Astrocyte (in vitro differentiated cells and primary cell): Measurements from ENCODE around the gene ZNF138. TPM values are rescaled to one million over a fixed set of nuclear protein-coding genes. Genes with fewer than 3 reads are reported as not detected.
"Not testable (repeated sequence)": the region's sequence is repeated elsewhere in the genome, so short reads cannot be mapped to it uniquely, and the experiment has no call there.

ENCODE experiments used
- DNase-seq: peaks from one replicate; pipeline ENCODE4 v3.0.0-alpha.2; 2010; ENCODE audit warnings: low read depth
- FAIRE-seq: peaks from 2 replicates; lab custom pipeline; 2011; peaks lifted over from hg19 to GRCh38; lab: Jason Lieb, UNC
- H2AFZ ChIP-seq: 2 replicates; pipeline ENCODE4 v1.6.0; 2012; ENCODE audit warnings: low read depth, low read length, inconsistent platforms
- H3K27ac ChIP-seq: 2 replicates; pipeline ENCODE4 v1.5.1; 2011; ENCODE audit warnings: low read depth, low read length, inconsistent platforms
- H3K27me3 ChIP-seq: 2 replicates; pipeline ENCODE4 v1.6.0; 2011; ENCODE audit warnings: low read length, inconsistent platforms; ENCODE audit not compliant: insufficient read depth
- H3K36me3 ChIP-seq: 2 replicates; pipeline ENCODE4 v1.5.1; 2011; ENCODE audit warnings: low read length, inconsistent platforms; ENCODE audit not compliant: insufficient read depth
- H3K4me1 ChIP-seq: 2 replicates; pipeline ENCODE4 v1.5.1; 2011; ENCODE audit warnings: low read length, inconsistent platforms; ENCODE audit not compliant: insufficient read depth
- H3K4me2 ChIP-seq: 2 replicates; pipeline ENCODE4 v1.6.0; 2012; ENCODE audit warnings: low read length, inconsistent platforms
- H3K4me3 ChIP-seq: 2 replicates; pipeline ENCODE4 v1.5.1; 2011; ENCODE audit warnings: low read depth, mild to moderate bottlenecking, low read length, inconsistent platforms; ENCODE audit not compliant: insufficient read depth
- H3K79me2 ChIP-seq: 2 replicates; pipeline ENCODE4 v1.6.0; 2012; ENCODE audit warnings: mild to moderate bottlenecking, low read length, inconsistent platforms; ENCODE audit not compliant: insufficient read depth
- H3K9ac ChIP-seq: 2 replicates; pipeline ENCODE4 v1.6.0; 2012; ENCODE audit warnings: mild to moderate bottlenecking, low read length, inconsistent platforms
- H3K9me3 ChIP-seq: 2 replicates; pipeline ENCODE4 v1.5.1; 2012; ENCODE audit warnings: low read depth, mild to moderate bottlenecking, low read length, inconsistent platforms; ENCODE audit not compliant: insufficient read depth
- H4K20me1 ChIP-seq: 2 replicates; pipeline ENCODE4 v1.6.0; 2012; ENCODE audit warnings: low read length, inconsistent platforms; ENCODE audit not compliant: insufficient read depth
- H3K27ac Mint-ChIP-seq: one replicate; pipeline ENCODE4 v1.8.0; 2021; ENCODE audit warnings: mild to moderate bottlenecking, mixed read lengths; ENCODE audit not compliant: unreplicated experiment
- H3K27me3 Mint-ChIP-seq: one replicate; pipeline ENCODE4 v1.8.0; 2021; ENCODE audit warnings: low read depth, mixed read lengths; ENCODE audit not compliant: unreplicated experiment
- H3K36me3 Mint-ChIP-seq: one replicate; pipeline ENCODE4 v1.8.0; 2021; ENCODE audit warnings: low read depth, mixed read lengths; ENCODE audit not compliant: unreplicated experiment
- H3K4me1 Mint-ChIP-seq: one replicate; pipeline ENCODE4 v1.8.0; 2021; ENCODE audit warnings: low read depth, mixed read lengths; ENCODE audit not compliant: unreplicated experiment
- H3K4me3 Mint-ChIP-seq: one replicate; pipeline ENCODE4 v1.8.0; 2021; ENCODE audit warnings: mild to moderate bottlenecking, moderate library complexity, mixed read lengths; ENCODE audit not compliant: unreplicated experiment
- H3K9me3 Mint-ChIP-seq: one replicate; pipeline ENCODE4 v1.8.0; 2021; ENCODE audit warnings: mild to moderate bottlenecking, mixed read lengths; ENCODE audit not compliant: unreplicated experiment
- EZH2 ChIP-seq: IDR thresholded peaks from 2 replicates; pipeline ENCODE4 v1.6.1; 2012; ENCODE audit warnings: mild to moderate bottlenecking, low read length, inconsistent platforms; ENCODE audit not compliant: insufficient read depth
- total RNA-seq: library from RNA; stranded (reverse); gene quantifications from 2 replicates; pipeline ENCODE4 v1.2.1, GENCODE V29; 2021
- TF ChIP-seq, protein P1 (sequence below): IDR thresholded peaks from 2 replicates; pipeline ENCODE4 v1.5.1; 2011; ENCODE audit warnings: low read depth, mild to moderate bottlenecking, inconsistent platforms, low read length, moderate library complexity; ENCODE audit not compliant: insufficient read depth

ZNF138 gene
- total RNA-seq, 1 donor from 2014 or later = 5.7 TPM

DNA sequence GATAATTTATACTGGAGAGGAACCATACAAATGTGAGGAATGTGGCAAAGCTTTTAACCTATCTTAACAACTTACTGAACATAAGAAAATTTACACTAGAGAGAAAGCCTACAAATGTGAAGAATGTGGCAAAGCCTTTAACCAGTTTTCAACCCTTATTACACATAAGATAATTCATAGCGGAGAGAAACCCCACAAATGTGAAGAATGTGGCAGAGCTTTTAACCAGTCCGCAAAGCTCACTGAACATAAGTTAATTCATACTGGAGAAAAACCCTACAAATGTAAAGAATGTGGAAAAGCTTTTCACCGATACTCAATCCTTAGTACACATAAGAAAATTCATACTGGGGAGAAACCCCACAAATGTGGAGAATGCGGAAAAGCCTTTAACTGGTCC is 37.9 kb downstream of the ZNF138 start:
- DNase-seq (no peak), FAIRE-seq (no peak)
- Histone ChIP-seq H3K4me2 (no peak overlapping the region), H3K4me3 (no peak overlapping the region), H3K9ac (no peak overlapping the region), H3K36me3 (peaks cover 7% of the 10 kb centered on the region), H3K27ac (no peak overlapping the region), H3K9me3 (no peaks in the 10 kb centered on the region), H3K27me3 (no peaks in the 10 kb centered on the region), H3K79me2 (no peaks in the 10 kb centered on the region), H3K4me1 (no peaks in the 10 kb centered on the region), H4K20me1 (no peaks in the 10 kb centered on the region), H2AFZ (no peak overlapping the region)
- Mint-ChIP-seq H3K27ac (peak overlapping the region; percentile 87), H3K36me3 (peaks cover 2% of the 10 kb centered on the region), H3K4me1 (peaks cover 22% of the 10 kb centered on the region), H3K9me3 (no peaks in the 10 kb centered on the region), H3K4me3 (no peak overlapping the region), H3K27me3 (no peaks in the 10 kb centered on the region)
- TF ChIP-seq, protein P1, sequence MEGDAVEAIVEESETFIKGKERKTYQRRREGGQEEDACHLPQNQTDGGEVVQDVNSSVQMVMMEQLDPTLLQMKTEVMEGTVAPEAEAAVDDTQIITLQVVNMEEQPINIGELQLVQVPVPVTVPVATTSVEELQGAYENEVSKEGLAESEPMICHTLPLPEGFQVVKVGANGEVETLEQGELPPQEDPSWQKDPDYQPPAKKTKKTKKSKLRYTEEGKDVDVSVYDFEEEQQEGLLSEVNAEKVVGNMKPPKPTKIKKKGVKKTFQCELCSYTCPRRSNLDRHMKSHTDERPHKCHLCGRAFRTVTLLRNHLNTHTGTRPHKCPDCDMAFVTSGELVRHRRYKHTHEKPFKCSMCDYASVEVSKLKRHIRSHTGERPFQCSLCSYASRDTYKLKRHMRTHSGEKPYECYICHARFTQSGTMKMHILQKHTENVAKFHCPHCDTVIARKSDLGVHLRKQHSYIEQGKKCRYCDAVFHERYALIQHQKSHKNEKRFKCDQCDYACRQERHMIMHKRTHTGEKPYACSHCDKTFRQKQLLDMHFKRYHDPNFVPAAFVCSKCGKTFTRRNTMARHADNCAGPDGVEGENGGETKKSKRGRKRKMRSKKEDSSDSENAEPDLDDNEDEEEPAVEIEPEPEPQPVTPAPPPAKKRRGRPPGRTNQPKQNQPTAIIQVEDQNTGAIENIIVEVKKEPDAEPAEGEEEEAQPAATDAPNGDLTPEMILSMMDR = no peak
- TF ChIP-seq EZH2 = no peak

DNA sequence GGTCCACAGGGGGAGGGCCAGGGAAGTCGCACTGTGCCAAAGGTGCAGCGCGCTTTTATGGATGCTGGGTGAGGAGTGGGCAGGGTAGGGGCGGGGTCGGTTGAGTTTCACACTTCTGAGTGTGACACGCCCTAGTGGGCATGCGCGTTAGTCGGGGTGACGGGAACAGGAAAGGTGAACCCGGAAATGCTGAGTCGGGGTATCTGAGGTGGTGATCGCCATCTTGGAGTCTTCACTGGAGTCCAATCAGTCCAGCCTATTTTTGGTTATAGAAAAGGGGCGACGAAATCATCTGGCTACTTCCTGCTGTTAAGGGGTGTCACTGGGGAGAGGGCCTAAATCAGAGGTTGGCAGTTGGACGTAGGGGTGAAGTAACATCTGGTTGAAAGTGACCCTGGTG is 40.8 kb downstream of the ZNF138 start:
- FAIRE-seq = no peak

DNA sequence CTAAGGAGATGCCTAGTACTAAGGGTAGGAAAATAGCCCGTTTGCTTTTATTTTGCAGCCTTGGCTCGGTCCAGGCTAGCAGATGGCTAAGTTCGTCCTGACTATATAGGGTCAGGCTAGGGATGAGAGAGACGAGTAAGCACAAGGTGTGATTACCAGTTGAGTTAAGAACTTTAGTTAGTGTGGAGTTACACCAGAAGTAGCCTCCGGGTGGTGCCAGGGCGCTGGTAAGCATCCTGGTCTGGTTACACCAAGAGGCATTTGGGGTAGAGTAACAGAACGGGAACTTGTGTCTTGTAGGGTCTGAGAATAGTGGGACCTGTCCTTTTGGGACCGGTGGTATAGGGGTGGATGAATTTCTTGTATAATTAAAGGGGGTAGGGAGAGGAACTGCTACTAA is 41.6 kb downstream of the ZNF138 start:
- H3K27ac ChIP-seq, H3K9me3 ChIP-seq, DNase-seq, H3K4me3 ChIP-seq, H4K20me1 ChIP-seq, H3K4me3 Mint-ChIP-seq, H2AFZ ChIP-seq, H3K4me1 ChIP-seq, H3K9me3 Mint-ChIP-seq, H3K9ac ChIP-seq, H3K4me2 ChIP-seq, H3K27ac Mint-ChIP-seq, H3K36me3 Mint-ChIP-seq, H3K79me2 ChIP-seq, H3K36me3 ChIP-seq, H3K27me3 ChIP-seq, H3K27me3 Mint-ChIP-seq, FAIRE-seq: not testable (repeated sequence)
- peaks cover 20% of the 10 kb centered on the region for H3K4me1 Mint-ChIP-seq

More for the DNA sequence above, 40.8 kb downstream of the ZNF138 start:
- H3K36me3 Mint-ChIP-seq = peaks cover 2% of the 10 kb centered on the region
- Histone ChIP-seq H3K27ac (no peak overlapping the region), H3K4me3 (no peak overlapping the region), H3K4me1 (no peaks in the 10 kb centered on the region), H3K27me3 (no peaks in the 10 kb centered on the region), H3K36me3 (peaks cover 4% of the 10 kb centered on the region), H3K9me3 (no peaks in the 10 kb centered on the region), H3K79me2 (no peaks in the 10 kb centered on the region), H2AFZ (no peak overlapping the region), H3K9ac (no peak overlapping the region), H3K4me2 (no peak overlapping the region), H4K20me1 (no peaks in the 10 kb centered on the region)
- TF ChIP-seq, protein P1 = no peak
- no peak for TF ChIP-seq EZH2
- no peaks in the 10 kb centered on the region for H3K27me3 Mint-ChIP-seq
- H3K9me3 Mint-ChIP-seq = peaks cover 8% of the 10 kb centered on the region
- peaks cover 22% of the 10 kb centered on the region for H3K4me1 Mint-ChIP-seq
- no peak for DNase-seq
- no peak overlapping the region for H3K27ac Mint-ChIP-seq
- H3K4me3 Mint-ChIP-seq = no peak overlapping the region

DNA sequence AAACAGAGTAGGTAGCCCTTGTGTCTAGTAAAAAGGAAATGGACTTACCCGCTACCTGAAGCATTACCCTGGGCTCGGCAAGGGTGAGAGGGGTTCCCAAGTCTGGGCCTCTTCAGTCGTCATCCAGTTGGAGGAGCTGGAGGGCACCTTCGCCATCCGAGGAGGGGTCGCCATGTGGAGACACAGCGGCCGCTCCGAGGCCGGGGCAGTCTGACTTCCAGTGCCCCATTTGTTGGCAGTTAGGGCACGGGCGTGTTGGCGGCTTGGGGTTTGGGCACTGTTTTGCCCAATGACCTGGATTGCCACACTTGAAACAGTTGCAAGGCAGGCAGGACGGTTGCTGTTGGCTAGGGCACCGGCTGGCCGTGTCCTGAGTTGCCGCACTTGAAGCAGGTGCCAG is 43.8 kb downstream of the ZNF138 start:
- not testable (repeated sequence) for H3K4me1 Mint-ChIP-seq, H3K4me3 ChIP-seq, H3K4me1 ChIP-seq, H3K4me2 ChIP-seq, H3K4me3 Mint-ChIP-seq, H3K9ac ChIP-seq, H3K27me3 ChIP-seq, H3K79me2 ChIP-seq, H2AFZ ChIP-seq, H3K9me3 Mint-ChIP-seq, H3K27me3 Mint-ChIP-seq, H3K27ac Mint-ChIP-seq, H3K36me3 ChIP-seq, H3K36me3 Mint-ChIP-seq, H3K27ac ChIP-seq, H4K20me1 ChIP-seq, FAIRE-seq, DNase-seq, H3K9me3 ChIP-seq
